CD1c-positive myeloid dendritic cell (primary cell): Measurements from ENCODE around the gene MTOR.
"Not testable (repeated sequence)": the region's sequence is repeated elsewhere in the genome, so short reads cannot be mapped to it uniquely, and the experiment has no call there.

Experiments used
- DNase-seq: peaks from one replicate; pipeline ENCODE4 v3.0.0-alpha.2; 2016; ENCODE audit errors: extremely low spot score

MTOR gene

DNA sequence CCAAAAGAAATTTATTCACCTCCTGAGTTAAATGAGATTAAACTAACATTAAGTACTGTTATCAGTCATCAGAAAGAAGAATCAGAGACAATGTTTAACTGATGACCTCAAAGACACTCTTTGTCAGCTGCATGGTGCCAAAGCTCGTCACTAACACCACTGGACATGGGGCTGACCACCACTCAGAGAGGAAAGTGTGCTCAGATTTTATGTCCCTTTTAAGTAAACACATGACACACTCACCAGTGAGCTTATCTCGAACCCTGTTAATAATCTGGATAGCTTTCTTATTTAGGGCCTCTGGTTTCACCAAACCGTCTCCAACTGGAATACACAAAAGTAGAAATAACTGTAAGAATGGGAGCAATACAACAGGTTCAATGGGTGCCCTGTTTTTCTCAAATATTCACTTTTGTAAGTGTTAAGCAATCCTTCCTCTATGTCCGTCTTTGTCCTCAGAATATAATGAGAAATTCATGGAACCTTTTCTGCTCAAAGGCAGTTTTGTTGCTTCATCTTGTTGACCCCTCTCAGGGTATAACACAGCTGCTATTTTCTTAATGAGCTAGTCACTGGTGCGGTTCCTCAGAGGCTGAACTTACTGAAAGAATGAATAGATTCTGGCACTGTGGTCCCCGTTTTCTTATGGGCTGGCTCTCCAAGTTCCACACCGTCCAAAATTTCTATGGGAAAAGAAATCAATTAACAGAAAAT, 153.1 kb downstream of the MTOR start:
- no peak for DNase-seq

DNA sequence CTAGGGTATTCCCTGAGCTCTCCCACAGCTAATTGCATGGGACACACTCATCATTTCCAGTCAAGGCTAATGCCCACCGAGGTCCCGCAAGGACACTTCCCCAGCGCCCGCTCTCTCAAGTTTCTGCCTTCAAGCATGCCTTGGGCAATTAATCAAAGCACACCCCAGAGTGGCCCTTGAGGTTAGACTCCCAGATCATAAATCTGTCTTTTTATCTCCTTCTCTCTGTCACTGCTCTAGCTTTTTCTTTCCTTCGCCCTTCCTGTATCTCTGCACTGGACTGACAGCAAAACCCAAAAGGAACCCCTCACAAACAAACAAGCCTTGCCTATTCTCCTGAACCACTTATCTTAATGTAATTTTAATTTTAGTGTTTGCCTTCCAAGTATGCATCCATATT, 154.8 kb downstream of the MTOR start:
- DNase-seq: no peak

DNA sequence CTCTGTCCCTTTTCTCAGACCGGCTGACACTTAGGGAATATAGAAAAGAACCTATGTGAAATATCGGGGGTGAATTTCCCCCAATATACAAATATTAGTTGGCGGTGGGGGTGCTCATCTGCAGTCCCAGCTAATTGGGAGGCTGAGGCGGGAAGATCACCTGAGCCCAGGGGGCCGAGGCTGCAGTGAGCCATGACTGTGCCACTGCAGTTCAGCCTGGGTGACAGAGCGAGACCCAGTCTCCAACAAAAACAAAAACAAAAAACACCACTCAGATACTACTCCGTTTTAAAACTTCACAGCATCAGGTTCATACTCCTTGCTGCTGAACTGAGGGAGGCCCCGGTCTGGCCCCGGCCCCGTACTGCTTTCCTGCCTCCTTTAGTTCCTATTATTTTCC, 156.8 kb downstream of the MTOR start:
- DNase-seq: no peak

DNA sequence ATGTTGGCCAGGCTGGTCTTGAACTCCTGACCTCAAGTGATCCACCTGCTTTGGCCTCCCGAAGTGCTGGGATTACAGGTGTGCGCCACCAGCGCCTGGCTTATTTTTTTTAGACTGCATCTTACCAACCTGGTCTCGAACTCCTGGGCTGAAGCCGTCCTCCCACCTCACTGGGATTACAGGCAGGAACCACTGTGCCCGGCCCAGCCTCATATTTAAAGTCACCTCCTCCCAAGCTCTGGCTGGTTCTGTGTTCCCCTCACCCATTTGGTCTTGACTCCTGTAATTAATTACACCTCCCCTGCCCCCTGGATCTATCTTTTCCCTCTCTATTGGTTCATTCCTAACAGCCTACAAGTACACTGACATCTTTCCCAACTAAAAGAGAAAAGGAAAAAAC, 161.0 kb downstream of the MTOR start:
- no peak for DNase-seq

DNA sequence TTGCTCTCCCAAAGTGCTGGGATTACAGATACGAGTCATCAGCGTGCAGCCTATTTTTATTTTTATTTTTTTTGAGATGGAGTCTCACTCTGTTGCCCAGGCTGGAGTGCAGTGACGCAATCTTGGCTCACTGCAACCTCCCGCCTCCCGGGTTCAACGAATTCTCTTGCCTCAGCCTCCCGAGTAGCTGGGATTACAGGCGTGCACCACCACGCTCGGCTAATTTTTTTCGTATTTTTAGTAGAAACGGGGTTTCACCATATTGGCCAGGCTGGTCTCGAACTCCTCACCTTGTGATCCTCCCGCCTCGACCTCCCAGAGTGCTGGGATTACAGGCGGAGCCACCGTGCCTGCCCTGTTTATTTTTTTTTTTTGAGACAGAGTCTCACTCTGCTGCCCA, 161.5 kb downstream of the MTOR start:
- not testable (repeated sequence) for DNase-seq

DNA sequence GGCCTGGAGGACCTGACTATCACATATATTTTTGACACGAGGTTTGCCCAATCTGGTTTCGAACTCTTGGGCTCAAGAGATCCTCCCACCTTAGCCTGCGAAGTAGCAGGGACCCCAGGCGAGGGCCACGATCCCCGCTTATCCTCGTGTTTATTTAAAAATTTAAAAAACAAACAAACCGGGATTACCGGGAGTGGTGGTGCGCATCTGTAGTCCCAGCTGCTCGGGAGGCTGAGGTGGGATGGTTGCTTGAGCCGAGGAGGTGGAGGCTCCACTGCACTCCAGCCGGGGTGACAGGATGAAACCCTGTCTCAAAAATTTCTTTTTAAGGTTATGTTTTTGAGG, 162.2 kb downstream of the MTOR start:
- no peak for DNase-seq

DNA sequence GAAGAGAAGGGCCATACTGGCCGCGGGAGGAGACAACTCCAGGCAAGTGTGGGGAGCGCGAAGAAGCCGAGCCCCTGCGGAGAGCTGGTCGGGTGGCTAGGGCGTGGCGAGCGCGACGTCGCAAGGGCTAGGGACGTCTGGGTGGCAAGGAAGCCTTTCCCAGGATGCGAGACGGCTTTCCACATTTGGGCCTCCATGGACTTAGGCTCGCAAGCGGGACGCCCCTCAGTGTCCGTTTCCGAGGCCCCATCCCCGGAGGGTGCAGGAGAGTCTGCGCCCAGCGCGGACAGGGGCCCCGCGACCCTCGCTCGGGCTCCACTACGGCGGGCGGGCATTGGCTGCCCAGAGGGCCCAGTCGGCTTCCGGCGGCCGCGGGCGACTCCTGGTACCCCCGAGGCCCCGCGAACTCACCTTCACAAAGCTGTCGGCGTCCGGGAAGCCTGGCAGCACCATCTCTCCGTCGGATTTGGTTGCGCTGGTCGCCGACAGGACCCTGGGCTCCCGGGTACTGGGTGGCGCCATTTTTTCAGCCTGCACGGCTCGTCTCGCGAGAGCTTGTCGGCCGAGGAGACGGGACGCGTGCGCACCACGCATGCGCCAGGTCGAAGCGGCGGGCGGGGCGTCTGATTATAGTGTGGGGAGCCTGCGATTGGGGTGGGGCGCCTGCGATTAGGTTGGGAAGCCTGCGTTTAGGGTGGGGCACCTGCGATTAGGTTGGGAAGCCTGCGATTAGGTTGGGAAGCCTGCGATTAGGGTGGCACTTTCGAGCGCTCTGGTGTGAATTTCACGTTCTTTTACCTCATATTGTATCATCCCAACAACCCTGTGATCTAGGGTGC, 162.8 kb downstream of the MTOR start, which contains the start of gene EXOSC10:
EXOSC10 (minus strand) TSS at position 560 of the 839 bp plus-strand sequence; CDS start at position 522, 38 bp downstream.
- peak; percentile 98 for DNase-seq

DNA sequence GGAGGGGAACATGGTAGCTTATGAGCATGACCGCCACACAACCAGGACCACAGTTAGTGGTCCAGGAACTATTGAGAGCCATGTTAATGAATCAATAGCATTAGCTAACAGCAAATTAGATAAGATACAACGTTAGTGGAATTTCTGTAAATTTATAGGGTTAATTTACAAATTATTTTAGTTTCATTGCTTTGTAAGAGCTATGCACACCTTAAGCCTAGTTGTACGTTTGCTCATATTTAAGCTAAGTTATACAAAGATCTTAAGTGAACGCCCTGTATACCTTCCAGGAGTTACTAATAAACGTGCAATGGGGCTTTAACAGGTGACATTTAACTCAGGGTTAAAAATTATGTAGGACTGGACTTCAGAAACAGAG, 163.4 kb downstream of the MTOR start:
- no peak for DNase-seq

DNA sequence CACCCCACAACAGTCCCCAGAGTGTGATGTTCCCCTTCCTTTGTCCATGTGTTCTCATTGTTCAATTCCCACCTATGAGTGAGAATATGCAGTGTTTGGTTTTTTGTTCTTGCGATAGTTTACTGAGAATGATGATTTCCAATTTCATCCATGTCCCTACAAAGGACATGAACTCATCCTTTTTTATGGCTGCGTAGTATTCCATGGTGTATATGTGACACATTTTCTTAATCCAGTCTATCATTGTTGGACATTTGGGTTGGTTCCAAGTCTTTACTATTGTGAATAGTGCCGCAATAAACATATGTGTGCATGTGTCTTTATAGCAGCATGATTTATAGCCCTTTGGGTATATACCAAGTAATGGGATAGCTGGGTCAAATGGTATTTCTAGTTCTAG, 178.6 kb downstream of the MTOR start:
- not testable (repeated sequence) for DNase-seq

DNA sequence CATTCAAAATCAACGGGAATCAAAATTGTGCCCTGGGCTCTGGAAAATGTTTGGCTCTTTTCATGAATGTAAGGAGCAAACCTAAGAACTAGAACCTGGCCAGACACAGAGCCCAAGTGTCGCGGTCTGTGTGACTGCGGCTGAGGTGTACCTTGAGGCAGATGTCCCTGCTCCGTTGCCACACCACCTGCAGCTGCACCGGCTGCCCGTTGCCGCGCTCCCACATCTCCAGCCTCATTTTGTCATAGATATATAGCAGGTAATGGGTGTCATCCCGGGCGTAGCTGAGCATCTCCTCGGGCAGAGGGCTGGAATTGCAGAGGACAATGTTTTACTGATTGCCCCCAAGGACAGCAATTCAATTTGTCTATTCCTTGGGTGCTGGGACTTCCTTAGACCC, 181.4 kb downstream of the MTOR start:
- DNase-seq: no peak

DNA sequence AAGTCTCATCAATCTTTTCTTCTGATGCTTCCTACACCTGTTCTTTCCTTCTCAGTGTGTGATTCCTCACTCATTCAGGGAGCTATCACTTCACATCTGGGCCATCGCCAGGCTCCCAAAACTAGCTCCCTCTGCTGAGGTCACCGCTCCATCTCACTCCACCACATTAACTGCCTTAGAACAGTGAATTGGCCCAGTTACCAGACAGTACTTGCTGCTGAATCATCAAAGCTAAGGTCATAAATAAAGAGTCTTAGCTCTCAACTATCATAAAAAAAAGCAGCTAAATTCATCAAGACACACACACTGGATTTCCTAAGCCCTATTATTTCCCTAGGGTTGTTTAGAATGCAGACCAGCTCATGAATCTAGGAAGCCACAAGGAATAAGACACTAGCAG, 183.7 kb downstream of the MTOR start:
- DNase-seq: no peak

DNA sequence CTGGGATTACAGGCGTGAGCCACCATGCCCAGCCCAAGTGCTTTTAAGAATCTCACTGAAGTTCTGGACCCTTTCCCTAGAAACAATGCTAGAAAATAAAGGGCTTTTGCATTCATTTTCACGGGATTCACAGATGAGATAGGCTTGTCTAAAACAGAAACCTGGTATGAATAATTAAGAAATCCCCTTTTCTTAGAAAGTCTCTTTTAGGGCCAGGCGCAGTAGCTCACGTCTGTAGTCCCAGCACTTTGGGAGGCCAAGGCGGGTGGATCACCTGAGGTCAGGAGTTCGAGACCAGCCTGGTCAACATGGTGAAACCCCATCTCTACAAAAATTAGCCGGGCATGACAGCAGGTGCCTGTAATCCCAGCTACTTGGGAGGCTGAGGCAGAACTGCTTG, 189.0 kb downstream of the MTOR start:
- DNase-seq: not testable (repeated sequence)

DNA sequence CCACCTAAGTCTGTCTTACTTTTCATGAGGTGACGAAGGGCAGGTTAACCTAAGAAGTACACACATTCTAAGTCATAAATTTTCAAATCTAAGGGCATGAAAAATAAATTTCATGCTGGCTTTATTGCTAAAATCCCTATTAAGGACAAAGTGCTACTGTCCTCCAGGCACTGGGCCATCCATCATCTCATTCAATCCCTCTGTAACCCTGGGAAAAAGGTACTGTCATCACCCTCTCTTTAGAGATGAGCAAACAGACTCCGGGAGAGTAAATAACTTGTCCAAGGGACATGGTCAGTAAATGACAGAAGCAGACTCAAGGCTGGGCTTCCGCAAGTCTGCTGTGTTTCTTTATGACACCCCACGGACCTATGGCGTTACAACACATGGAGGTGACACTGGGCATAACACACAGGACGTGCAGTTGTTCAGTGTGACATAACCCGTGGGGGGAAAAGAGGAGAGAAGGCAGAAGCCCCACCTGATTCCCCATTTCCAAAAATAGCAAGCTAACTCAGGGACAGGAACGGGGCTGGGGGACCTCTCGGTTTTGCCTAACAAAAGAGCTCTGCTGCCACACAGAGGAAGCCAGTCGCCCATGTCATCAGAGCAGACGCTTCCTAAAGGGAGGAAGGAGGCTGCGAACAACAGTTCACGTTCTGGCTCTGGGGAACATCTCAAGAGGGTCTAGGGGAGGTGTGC, 190.0 kb downstream of the MTOR start:
- no peak for DNase-seq

DNA sequence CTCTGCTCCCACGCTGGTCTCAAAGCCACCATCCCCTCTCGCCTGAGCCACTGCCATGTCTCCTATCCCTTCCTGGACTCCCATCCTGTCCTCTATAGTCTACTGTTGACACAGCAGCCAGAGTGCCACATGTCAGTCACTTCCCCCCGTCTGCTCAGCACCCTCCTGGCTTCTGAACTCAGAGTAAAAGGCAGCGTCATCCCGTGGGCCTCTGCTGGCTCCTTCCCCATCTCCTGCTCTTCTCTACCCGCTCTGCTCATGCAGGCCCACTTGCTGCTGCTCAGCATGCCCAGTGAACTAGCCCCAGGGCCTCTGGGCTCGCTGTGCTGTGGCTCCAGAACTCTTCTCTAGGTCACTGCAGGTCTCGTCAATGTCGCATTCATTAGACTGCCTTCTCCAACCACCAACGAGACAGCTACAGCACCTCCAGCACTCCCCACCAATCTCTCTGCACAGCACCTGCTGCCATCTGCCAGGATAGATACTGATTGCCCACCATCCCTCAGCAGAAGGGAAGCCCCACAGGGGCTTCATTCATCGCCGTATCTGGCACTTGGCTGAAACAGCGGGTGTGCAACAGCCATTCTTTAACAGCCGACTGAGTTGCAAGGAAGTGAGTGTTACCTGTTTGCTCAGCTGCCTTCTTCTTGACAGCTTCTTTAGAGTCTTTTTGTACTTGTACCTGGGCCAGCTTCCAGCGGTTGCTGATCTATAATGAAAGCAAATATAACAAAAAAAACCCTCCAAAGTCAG, 190.7 kb downstream of the MTOR start:
- DNase-seq: no peak

DNA sequence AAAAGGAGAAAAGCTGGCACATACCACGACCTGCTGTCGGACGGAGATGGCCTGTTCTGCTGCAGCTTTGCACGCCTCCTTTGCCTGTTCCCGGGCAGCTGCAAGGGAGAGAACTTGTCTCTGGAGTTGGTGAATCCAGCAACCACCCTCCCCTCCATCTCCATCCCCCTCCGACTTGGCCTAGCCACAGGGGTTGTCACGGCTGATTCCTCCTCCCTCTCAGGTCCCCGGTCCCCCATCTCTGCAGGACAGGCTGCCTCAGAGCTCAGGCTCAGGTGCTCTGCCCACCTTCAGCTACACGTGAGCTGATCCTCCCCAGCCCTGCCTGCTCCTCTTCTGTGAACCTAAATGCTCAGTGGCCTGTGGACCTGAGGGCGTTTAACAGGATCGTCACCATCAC, 191.5 kb downstream of the MTOR start:
- no peak for DNase-seq

DNA sequence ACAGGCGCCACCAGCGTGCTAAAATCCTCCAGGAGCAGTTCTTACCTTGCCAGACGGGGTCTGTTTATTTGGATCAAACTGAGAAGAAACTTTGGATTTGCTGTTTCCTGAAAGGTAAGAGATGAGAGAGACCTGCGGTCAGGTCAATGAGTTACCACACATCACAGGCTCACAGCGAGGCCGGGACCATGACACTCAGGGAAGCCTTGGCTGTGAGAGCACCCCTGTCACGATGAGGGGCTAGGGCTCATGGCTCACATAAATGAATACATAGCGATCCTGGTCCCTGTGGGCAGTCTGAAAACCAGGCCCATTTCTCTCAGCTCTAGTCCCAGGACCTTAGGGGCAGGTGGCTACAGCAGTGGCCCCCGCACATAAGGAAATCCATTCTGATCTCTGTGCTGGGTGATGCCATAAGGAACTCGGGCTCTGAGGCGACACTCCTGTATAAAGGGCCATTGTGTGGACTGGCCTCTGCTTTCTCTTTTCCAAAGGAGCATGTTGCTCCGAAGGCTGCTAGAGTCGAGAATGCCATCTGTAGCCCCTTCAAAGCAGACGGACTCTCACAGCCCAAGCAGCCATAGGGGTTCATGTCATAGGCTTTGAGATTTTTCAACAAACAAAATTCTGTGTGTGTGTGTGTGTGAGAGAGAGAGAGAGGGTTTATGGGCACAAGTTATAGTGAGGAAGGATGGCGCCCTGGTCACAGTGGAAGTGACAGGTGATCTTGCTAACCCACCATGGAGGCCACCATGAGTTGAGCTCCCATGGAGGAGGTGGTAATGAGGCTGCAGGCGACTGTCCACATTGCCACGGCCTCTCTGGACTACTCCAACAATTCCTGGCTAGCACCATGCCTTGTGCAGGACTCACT, 193.5 kb downstream of the MTOR start:
- no peak for DNase-seq

DNA sequence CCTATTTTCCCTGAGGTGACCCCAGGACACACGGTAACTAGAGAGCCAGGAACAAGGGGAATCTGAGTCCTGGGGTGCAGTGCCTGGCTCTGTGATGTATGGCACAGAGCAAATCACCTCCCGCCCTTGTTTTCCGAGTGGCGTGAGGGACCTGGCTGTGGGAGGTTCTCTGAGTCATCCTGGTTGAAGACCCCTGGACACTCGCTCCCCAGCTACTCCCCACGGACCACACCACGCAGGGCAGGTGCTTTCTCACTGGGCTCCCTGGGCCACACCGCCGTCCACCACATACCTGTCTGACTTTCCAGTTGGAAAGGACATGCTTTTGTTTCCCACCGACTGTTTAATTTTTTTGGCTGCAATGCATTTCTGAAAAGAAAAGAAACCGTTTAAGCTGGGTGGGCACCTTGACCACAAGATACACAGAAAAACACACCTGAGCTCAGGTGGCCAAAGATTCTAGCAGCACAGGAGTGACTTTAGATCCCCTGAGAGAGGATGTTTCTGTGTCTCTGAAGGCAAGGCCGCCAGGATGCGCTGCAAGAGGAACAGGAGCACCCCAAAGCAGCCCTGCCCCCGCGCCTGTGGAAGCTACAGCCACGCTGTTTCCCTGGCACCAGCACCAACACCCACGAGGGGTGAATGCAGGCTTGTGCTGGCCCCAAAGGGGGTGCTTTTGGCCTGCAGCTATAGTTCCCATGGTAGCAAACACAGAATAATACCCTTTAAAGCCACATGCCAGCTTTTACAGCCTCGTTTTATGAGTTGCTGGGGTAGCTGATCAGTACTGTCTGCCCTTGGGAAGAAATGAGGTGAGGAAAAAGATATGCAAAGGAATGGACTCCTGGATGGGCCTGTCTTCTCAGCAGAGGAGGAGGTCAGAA, 194.4 kb downstream of the MTOR start:
- no peak for DNase-seq

DNA sequence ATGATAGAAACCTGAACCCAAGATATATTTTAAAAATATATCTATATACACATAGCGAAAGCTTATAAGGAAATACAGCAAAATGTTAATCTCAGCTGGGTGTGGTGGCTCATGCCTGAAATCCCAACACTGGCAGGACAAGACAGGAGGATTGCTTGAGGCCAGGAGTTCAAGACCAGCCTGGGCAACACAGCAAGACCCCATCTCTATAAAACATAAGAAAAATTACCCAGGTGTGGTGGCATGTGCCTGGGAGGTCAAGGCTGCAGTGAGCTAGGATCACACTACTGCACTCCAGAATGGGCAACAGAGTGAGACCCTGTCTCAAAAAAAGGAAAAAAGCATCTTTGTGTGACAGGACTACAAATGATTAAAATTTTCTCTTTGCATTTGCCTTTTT, 196.6 kb downstream of the MTOR start:
- no peak for DNase-seq

DNA sequence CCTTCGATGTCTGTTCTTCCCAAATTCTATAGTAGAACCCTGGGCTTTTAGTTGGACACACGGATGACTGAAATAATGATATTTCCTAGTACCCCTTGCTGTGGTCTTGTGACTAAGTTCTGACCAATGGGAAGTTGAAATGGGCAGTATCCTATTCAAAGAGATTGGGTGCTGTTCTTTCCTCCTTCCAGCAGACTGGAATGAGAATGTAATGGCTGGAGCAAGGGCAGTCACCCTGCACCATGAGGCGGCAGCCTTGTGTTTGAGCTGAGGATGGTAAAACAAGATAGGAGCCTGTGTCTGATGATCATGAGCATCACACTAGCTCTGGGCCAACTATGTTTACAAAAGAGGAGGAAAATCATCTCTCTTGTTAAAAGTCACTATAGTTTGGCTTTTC, 197.4 kb downstream of the MTOR start:
- DNase-seq: no peak

DNA sequence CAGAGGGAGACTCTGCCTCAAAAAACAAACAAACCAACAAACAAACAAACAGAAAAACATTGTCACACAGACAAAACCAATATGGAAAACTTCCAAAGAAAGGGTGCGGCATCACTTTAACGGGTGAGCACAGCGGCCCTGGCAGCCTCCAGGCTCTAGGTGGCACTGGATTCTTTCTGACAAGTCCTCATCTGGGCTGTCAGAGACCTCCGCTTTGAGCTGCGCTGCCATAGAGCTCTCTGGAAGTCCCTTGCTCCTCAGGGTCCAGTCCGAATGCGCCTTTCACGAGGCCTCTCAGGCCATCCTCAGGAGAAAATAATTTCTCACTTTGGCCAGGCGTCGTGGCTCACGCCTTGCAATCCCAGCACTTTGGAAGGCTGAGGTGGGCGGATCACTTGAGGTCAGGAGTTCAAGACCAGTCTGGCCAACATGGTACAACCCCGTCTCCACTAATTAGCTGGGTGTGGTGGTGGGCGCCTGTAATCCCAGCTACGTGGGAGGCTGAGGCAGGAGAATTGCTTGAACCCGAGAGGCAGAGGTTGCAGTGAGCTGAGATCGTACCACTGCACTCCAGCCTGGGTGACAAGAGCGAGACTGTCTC, 198.3 kb downstream of the MTOR start:
- not testable (repeated sequence) for DNase-seq
